Fibroblast of lung (primary cell): ENCODE measurements around the gene OSBPL7. TPM values are rescaled to one million over a fixed set of nuclear protein-coding genes. Genes with fewer than 3 reads are reported as not detected.

Experiments used
- DNase-seq, 2 donors: peaks; one replicate each; pipeline versions ENCODE4 v3.0.0 to v3.0.0-alpha.2; 2010; ENCODE audit warnings: low read depth in 2 of 2
- H2AFZ ChIP-seq: 2 replicates; pipeline ENCODE4 v1.5.1; 2012; ENCODE audit warnings: low read length, control low read depth, inconsistent platforms
- H3K27ac ChIP-seq: 2 replicates; pipeline ENCODE4 v1.5.1; 2011; ENCODE audit warnings: low read length, control low read depth; ENCODE audit not compliant: insufficient read depth
- H3K27me3 ChIP-seq: 2 replicates; pipeline ENCODE4 v1.5.1; 2011; ENCODE audit warnings: mild to moderate bottlenecking, low read length; ENCODE audit not compliant: control insufficient read depth, insufficient read depth
- H3K36me3 ChIP-seq: 2 replicates; pipeline ENCODE4 v1.5.1; 2011; ENCODE audit warnings: low read length; ENCODE audit not compliant: control insufficient read depth, insufficient read depth
- H3K4me1 ChIP-seq: 2 replicates; pipeline ENCODE4 v1.5.1; 2011; ENCODE audit warnings: low read length; ENCODE audit not compliant: control insufficient read depth, insufficient read depth; ENCODE audit errors: extremely low read depth
- H3K4me2 ChIP-seq: 2 replicates; pipeline ENCODE4 v1.5.1; 2011; ENCODE audit warnings: low read length, control low read depth; ENCODE audit not compliant: insufficient read depth; ENCODE audit errors: extremely low read depth
- H3K4me3 ChIP-seq, 4 experiments: fragments of 200-600 bp in 1 of 4; sonication (generic) in 1 of 4; replicated peaks in 1 of 4; 2 replicates each; pipeline ENCODE4 v1.5.1; 2011 to 2016; ENCODE audit warnings: low read length in 4 of 4, low read depth in 3 of 4, mild to moderate bottlenecking in 3 of 4, control low read depth in 2 of 4, inconsistent platforms in 1 of 4, mixed read lengths in 1 of 4; ENCODE audit not compliant: insufficient read depth in 1 of 4; ENCODE audit errors: control extremely low read depth in 1 of 4
- H3K79me2 ChIP-seq: 2 replicates; pipeline ENCODE4 v1.5.1; 2012; ENCODE audit warnings: mild to moderate bottlenecking, low read length, inconsistent platforms; ENCODE audit not compliant: control insufficient read depth, insufficient read depth
- H3K9ac ChIP-seq: 2 replicates; pipeline ENCODE4 v1.5.1; 2011; ENCODE audit warnings: mild to moderate bottlenecking, low read length, control low read depth; ENCODE audit not compliant: insufficient read depth
- H3K9me3 ChIP-seq: 2 replicates; pipeline ENCODE4 v1.5.1; 2012; ENCODE audit warnings: low read depth, low read length; ENCODE audit not compliant: control insufficient read depth, insufficient read depth
- H4K20me1 ChIP-seq: 2 replicates; pipeline ENCODE4 v1.5.1; 2011; ENCODE audit warnings: low read length; ENCODE audit not compliant: control insufficient read depth, insufficient read depth; ENCODE audit errors: extremely low read depth
- EZH2 ChIP-seq: IDR thresholded peaks from 2 replicates; pipeline ENCODE4 v1.5.1; 2012; ENCODE audit warnings: low read length, control low read depth, mild to moderate bottlenecking; ENCODE audit errors: missing control alignments
- polyA plus RNA-seq, 2 donors: library from polyadenylated mRNA; depleted of rRNA in 1 of 2; stranded (reverse) in 1 of 2; unstranded in 1 of 2; fragments of >200 nt; gene quantifications; 2 replicates each; pipeline ENCODE4 v1.2.1, GENCODE V29; 2011 to 2012; ENCODE audit warnings: missing spikeins in 1 of 2
- total RNA-seq: library from RNA; depleted of rRNA; stranded (reverse); fragments of >200 nt; gene quantifications from 2 replicates; pipeline ENCODE4 v1.2.1, GENCODE V29; 2014
- TF ChIP-seq, protein P1 (sequence below), 2 donors: IDR thresholded peaks in 1 of 2; conservative IDR thresholded peaks in 1 of 2; 1 replicate in 1 of 2; 2 replicates in 1 of 2; pipeline ENCODE4 v1.5.1; 2011 to 2012; ENCODE audit warnings: low read length in 2 of 2, control low read depth in 1 of 2, inconsistent platforms in 1 of 2, low read depth in 1 of 2, mild to moderate bottlenecking in 1 of 2

Gene OSBPL7
- total and polyA plus RNA-seq, 2 donors (not counting 1 experiment from before 2014, with no cell fraction given) = 2.1 to 7.1 TPM

DNA sequence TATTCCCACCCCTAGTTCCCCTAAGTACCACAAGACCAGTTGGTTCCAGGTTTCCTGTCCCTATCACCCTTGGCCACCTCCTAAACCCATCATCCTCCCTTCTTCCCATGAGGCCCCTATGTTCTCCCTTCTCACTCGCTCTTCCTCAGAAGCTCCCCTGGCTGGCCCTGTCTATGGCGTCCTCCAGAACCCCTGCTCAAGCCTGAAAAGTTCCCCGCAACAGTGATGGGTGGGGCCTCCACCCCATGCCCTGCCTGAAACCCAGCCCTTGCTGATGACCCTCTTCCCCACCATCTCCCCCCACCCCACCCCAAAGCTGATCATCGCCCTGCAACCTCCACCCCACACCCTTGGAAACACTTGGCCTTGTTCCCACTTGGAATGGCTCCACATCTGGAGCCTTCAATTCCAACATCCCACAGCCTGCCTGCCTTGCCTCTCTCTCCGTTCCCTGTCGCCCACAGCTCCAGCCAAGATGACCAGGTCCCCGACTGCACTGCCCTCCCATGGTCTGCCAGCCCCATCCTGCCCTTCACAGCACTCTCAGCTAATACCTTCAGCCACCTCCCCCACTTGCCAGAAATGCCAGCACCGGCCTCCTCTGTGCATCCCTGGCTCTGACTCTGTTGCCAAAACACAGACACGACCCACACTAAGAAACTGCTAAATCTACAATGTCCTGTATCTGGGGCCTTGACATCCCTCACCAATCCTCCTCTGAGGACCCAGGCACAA lies 10.5 kb downstream of the OSBPL7 start:
- peaks cover 2% of the 10 kb centered on the region for H3K27me3 ChIP-seq
- no peaks in the 10 kb centered on the region for H3K79me2 ChIP-seq
- no peak overlapping the region for H3K4me2 ChIP-seq
- H3K9ac ChIP-seq = no peak overlapping the region
- TF ChIP-seq, protein P1, sequence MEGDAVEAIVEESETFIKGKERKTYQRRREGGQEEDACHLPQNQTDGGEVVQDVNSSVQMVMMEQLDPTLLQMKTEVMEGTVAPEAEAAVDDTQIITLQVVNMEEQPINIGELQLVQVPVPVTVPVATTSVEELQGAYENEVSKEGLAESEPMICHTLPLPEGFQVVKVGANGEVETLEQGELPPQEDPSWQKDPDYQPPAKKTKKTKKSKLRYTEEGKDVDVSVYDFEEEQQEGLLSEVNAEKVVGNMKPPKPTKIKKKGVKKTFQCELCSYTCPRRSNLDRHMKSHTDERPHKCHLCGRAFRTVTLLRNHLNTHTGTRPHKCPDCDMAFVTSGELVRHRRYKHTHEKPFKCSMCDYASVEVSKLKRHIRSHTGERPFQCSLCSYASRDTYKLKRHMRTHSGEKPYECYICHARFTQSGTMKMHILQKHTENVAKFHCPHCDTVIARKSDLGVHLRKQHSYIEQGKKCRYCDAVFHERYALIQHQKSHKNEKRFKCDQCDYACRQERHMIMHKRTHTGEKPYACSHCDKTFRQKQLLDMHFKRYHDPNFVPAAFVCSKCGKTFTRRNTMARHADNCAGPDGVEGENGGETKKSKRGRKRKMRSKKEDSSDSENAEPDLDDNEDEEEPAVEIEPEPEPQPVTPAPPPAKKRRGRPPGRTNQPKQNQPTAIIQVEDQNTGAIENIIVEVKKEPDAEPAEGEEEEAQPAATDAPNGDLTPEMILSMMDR (conservative IDR thresholded peaks at IDR 0.05 in 1 of 2, IDR thresholded peaks at IDR 0.05 in 1 of 2; ENCODE audit: low read depth in 1 of 2, low read length in 2 of 2) = no peak
- no peak for TF ChIP-seq EZH2
- no peak overlapping the region for H3K4me3 ChIP-seq
- H3K9me3 ChIP-seq = no peaks in the 10 kb centered on the region
- peaks cover 5% of the 10 kb centered on the region for H3K36me3 ChIP-seq
- no peak for DNase-seq
- no peaks in the 10 kb centered on the region for H4K20me1 ChIP-seq
- no peak overlapping the region for H3K27ac ChIP-seq
- no peak overlapping the region for H2AFZ ChIP-seq
- peaks cover 4% of the 10 kb centered on the region for H3K4me1 ChIP-seq

DNA sequence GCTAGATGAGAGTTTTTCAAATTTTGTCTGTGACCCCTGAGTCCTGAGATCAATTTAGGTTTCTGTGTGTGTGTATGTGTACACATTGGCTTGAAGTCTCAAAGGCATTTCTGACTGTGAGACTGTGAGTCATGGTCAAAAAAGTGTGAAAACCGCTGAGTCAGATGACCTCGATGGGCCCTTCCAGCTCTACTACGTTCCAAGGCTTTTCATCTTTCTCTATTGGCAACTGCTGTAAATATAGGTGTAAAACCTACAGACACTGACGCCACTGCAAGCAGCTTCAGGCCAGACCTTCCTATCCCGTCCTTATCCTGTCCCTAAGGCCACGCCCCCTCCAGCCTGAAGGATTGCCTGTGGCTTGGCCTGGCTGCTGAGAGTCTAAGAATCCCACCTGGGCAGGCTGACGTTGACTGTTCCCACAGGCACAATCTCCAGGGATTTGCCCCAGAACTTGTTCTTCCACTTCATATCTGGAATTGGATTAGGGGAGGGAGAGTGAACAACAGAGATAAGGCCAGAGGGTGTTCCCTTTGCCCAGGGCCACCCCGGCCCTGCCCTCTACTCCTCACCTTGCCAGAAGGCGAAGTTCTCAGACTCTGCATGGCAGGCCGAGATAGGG lies 11.3 kb downstream of the OSBPL7 start:
- TF ChIP-seq EZH2 = no peak
- TF ChIP-seq, protein P1 (conservative IDR thresholded peaks at IDR 0.05 in 1 of 2, IDR thresholded peaks at IDR 0.05 in 1 of 2; ENCODE audit: low read depth in 1 of 2, low read length in 2 of 2) = no peak
- Histone ChIP-seq H2AFZ (no peak overlapping the region), H4K20me1 (no peaks in the 10 kb centered on the region), H3K27me3 (peaks cover 4% of the 10 kb centered on the region), H3K4me3 (no peak overlapping the region), H3K9me3 (no peaks in the 10 kb centered on the region), H3K4me1 (peaks cover 4% of the 10 kb centered on the region), H3K36me3 (peaks cover 5% of the 10 kb centered on the region), H3K27ac (no peak overlapping the region), H3K9ac (no peak overlapping the region), H3K79me2 (no peaks in the 10 kb centered on the region), H3K4me2 (peak overlapping the region; percentile 25)
- DNase-seq = peak; percentile 84 to 92

DNA sequence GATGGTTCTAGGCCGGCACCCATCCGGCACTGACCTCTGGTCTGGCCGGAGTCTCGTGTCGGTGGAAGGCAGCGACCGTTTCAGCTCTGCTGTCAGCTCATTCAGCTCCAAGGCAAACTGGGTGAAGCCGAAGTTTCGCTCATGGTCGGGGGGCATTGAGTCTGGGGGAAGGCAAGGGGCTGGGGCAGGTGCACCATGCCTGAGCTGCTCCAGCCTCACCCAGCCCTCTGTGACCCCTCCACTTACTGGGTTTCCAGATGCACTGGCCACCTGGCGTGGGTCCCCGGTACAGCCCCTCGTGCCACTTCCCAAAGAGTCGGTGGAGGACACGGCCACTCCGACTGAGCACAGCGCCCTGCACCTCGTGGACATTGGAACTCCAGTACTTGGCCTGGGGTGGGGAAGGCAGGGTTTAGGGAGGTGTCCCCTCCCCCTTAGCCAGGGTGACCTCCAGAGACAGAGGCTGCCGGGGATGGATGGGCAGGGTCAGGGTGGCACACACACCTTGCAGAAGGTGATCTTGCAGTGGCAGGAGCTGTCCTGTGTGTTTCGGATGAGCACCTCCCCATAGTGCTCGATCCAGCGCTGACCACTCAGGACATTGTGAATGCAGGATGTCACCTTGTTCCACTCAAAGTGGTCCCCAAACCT lies 12.6 kb downstream of the OSBPL7 start:
- Histone ChIP-seq H4K20me1 (no peaks in the 10 kb centered on the region), H3K27me3 (peaks cover 9% of the 10 kb centered on the region), H3K4me2 (no peak overlapping the region), H2AFZ (no peak overlapping the region), H3K36me3 (peaks cover 5% of the 10 kb centered on the region), H3K9me3 (no peaks in the 10 kb centered on the region), H3K27ac (no peak overlapping the region), H3K4me3 (no peak overlapping the region), H3K4me1 (peaks cover 4% of the 10 kb centered on the region), H3K79me2 (no peaks in the 10 kb centered on the region), H3K9ac (no peak overlapping the region)
- TF ChIP-seq EZH2 = no peak
- TF ChIP-seq, protein P1 (conservative IDR thresholded peaks at IDR 0.05 in 1 of 2, IDR thresholded peaks at IDR 0.05 in 1 of 2; ENCODE audit: low read depth in 1 of 2, low read length in 2 of 2) = no peak
- DNase-seq = no peak
